GM18517 (cell line): Measurements from ENCODE around the gene FPGS.
"Not testable (repeated sequence)": the region's sequence is repeated elsewhere in the genome, so short reads cannot be mapped to it uniquely, and the experiment has no call there.

ENCODE experiments used
- ATAC-seq: cut with Tn5 transposase; IDR thresholded peaks from one replicate; pipeline ENCODE4 v1.9.1; 2021; ENCODE audit warnings: mild to moderate bottlenecking, moderate library complexity; ENCODE audit not compliant: unreplicated experiment

Gene FPGS

GRCh38 chr9:127802576-127803443, at the start of gene FPGS:
FPGS (plus strand) TSS chr9:127802882; CDS start chr9:127802925, 43 bp downstream.
- peak; percentile 76 for ATAC-seq

DNA sequence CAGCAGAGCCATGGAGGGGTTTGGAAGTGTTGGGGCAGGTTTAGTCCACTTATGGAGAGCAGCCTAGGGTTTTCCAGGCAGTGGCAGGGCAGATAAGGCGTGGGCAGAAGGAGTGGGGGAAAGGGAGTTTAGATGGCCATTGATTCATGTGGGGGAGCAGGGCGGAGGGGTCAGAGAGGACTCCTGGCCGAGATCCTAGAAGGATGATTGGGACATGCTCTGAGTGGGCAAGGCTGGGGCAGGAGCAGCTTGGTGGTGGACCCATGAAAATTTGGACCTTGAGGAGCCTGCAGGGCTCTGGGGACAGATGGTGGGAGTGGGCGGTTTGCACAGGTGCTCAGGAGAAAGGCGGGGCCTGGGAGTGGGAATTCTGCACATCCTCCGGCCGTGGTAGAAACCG, 49.5 kb upstream of the FPGS start:
- no peak for ATAC-seq

DNA sequence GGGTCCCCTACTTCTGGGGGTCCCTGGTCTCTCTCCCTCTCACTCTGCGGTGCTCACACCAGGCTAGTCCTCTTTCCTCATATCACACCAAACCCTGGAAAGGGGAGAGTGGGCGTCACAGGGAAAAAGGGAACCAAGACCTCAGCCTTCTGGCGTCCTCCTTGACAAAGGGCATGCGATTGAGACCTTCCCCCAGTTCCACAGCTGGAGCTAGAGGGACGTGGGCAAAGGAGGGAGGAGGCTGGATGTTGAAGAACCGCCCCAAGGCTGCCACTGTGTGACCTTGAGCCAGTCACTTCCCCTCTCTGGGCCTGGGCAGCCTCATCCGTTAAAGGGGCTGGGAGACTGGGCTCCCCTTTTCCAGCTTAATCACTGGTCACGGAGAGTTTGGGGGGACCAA, 49.1 kb upstream of the FPGS start:
- ATAC-seq: no peak

GRCh38 chr9:127754099-127755060, 48.3 kb upstream of the FPGS start:
- ATAC-seq: no peak

DNA sequence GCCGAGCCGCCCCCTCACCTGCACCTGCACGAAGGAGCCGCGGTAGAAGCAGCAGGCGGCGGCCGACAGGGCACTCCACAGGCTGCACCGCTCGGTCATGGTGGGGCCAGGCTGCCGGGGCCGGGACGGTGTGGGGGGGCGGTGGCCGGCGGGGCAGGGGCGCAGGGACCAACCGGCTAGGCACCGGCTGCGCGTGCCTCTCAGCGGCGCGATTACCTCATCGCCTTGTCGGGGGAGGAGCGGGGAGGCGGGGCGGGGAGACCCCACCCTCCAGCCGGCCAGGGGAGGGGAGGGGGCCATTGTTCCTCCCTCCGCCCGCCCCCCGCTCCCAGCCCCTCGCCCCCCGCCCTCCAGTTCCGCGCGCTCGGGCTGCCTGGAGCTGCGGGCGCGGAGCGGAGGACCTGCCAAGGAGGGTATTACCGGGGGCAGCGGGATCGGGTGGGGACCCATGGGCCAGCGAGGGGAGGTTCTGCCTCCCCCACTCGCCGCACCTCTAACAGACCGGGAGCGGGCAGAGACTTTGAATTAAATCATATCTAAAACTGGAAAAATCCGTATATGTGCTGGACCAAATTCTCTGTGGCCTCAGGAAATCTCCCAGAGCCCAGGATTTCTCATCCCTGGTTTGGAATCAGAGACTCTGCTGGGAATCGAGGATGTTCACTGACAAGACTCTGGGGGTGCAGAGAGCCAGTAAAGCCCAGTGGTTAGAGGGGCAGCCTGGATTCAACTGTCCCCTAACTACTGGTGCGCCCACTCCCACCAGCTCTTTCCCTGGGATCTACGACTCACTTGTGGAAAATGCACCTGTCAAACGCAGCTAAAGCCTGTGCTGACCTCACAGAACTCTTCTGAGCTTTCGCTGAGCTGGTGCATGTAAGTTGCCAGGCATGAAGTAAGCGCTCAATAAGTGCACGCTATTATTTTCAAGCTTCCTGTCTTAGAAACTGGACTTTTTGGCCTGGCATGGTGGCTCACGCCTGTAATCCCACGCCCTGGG, 47.3 kb upstream of the FPGS start:
- no peak for ATAC-seq

GRCh38 chr9:127756233-127756632, 46.4 kb upstream of the FPGS start:
- no peak for ATAC-seq

GRCh38 chr9:127756776-127757175, 45.9 kb upstream of the FPGS start:
- not testable (repeated sequence) for ATAC-seq

DNA sequence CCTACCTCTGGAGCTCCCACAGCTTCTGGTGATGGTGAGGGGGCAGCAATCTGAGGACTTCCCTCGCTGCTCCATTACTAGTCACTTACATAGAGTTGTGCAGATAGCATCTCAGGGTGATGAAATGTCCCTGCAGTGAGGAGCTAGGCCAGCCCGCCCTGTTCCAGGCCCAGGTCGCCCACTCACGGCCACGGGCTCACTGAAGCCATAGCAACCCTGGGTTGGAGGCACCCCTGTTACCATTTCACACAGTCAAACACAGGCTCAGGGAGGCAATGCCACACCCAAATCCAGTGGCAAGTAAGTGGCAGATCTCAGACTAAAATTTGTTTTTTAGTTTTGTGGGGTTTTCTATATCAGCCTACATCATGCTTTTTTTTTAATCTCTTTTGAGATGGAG, 43.8 kb upstream of the FPGS start:
- no peak for ATAC-seq

DNA sequence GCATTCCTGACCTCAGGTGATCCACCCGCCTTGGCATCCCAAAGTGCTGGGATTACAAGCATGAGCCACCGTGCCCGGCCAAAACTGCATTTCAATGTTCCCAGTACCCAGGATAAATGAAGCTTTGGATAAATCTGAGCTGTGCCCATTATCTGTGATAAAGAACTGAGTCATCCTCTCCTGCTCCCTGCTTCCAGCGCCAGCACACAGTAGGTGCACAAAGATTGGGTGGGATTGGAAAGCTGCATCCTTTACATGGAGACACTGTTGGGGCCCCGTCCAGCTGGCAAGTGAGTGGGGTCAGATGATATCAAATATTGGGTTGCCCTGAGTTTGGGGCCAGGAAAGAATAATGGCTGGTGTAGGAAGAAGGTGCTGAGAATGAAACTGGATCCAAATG, 41.6 kb upstream of the FPGS start:
- no peak for ATAC-seq

DNA sequence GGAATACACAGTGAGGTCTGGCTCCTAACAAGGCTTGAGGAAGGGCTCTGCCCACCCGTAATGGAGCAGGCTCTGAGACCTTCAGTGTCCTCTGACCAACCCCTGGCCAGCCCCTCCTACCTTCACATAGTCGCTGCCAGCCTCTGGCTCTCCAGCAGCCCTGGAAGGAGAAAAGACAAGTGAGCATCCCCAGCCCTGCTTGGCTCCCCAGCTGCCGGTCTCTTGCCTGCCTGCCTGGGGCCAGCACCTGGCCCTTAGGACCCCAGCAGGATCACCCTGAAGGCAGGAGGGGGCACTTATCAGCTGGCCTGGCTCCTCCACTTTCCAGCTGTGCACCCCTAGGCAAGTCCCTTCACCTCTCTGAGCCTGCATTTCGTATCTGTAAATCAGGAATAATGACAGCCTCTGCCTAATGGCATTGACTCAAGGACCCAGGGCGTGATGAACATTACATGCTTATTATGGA, 41.2 kb upstream of the FPGS start:
- ATAC-seq: no peak

DNA sequence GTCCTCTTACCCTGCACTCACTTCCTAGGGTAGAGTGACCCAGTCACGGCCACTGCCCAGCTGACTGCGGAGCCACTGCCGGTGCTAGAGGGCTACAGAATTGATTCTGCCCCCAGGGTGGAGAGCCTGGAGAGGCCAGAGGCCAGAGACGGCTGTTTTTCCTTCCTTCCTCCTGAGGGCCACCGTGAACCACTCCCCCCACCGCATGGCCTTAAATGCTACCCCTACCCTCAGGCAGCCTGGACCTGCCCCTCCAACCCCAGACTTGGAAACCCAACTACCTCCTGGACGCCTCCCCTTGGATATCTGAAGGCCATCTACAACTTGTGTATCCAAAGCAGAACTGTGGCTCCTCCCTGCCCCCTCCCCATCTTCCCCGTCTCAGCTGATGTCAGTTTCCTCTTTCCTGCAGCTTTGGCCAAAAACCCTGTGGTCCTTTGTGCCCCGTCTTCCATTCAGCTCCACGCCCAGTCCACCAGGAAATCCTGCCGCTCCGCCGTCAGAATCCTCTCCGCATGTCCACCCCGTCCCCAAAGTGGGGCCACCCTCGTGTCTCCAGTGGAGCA, 40.5 kb upstream of the FPGS start:
- ATAC-seq: no peak

DNA sequence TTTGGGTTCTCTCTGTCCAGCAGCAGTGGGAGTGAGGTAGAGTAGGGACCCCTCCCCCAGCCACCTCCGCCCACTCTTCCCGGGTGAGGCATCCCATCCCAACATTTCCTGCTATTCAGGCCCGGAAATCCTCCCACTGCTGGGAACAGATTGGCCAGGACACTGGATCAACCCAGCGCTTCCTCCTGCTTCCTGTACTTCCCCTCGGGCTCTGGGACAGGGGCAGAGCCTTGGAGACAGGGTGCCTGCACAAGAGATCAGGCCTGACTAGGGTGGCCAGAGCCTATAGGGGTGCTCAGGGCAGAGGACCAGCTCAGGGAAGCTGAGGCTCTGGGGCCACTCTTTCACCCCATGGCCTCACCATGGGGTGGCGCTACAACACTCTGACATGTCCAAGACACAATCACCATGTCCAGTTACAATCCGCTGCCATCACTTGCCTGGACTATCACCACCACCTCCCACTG, 38.7 kb upstream of the FPGS start:
- no peak for ATAC-seq

GRCh38 chr9:127765418-127765817, 37.3 kb upstream of the FPGS start:
- no peak for ATAC-seq

DNA sequence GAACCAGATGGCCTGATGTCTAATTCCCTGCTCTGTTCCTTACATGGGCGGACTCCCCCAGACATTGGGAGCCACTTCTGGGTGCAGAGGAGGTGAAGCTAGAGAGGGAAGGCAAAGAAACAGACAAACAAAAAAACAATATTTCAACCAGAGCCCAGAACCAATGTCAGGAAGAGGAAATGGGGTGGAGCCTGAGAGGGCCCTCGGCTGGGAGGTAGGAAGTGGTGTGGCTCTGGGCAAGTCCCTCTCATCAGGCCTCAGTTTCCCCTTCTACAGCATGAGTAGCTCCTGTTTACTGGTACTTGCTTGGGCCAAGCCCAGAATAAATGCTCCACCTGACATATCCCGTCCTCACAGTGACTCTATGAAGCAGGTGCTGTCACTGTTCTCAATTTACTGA, 35.3 kb upstream of the FPGS start:
- no peak for ATAC-seq

DNA sequence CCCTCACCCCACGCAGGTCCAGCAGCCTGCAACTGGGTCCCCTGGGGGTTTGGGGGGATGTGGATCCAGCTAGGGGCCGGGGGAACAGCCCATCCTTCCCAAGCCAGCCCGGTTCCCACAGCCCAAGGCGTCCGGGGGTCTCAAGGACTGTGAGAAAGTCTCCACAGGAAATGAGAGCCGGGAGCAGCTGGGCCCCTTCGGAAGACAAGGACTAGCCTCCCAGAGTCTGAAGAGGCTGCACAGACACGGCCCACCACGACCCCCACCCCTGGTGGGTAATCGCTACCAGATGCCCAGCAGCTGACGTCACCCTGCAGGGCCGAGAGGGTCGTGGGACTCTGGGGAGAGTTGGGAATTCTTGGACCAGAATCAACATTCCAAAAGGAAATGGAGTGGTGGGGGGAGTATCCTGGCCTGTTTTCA, 34.8 kb upstream of the FPGS start:
- ATAC-seq: no peak

GRCh38 chr9:127768698-127769097, 34.0 kb upstream of the FPGS start:
- no peak for ATAC-seq

GRCh38 chr9:127769101-127769500, 33.6 kb upstream of the FPGS start:
- ATAC-seq: no peak

- ATAC-seq: no peak
These were observed 32.6 kb upstream of the FPGS start for GRCh38 chr9:127769929-127770582.

- no peak for ATAC-seq
These were observed 32.1 kb upstream of the FPGS start for GRCh38 chr9:127770583-127770904.
